Measurements from ENCODE around the gene MT1B. TPM values are rescaled to one million over a fixed set of nuclear protein-coding genes. Genes with fewer than 3 reads are reported as not detected.

The MT1B gene
- total and polyA plus RNA-seq, 2 of the 13 experiments (the other 11 are each of a cell fraction or from before 2014, with no cell fraction given), result 0.89 TPM; not detected in 1

DNA sequence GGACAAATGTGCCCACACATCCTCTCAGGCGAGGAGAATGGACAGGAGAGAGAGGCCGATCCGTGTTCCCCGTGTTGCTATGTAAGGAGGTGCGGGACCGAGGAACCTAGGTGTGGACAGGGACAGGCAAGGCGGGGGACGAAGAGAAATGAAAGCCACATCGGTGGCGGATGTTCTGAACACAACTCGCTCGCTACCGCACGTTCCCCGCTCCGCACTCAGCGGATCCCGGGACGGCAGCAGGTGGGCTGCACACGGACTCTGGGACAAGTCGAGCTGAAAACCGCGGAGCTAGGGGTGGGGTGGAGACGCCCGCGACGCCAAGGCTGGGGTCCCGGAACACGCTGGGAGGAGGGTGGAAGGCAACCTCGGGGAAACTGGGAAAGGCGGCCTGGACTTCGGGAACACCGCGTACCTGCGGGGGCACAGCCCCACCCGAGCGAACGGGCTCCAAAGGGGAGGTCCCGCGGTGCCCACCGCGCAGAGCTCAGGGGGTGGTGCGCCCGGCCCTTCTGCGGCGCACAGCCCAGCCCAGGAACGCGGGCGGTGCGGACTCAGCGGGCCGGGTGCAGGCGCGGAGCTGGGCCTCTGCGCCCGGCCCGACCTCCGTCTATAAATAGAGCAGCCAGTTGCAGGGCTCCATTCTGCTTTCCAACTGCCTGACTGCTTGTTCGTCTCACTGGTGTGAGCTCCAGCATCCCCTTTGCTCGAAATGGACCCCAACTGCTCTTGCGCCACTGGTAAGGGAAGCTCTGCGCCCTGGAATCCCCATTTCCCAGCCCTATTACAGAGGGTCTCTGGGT, 26.3 kb upstream of the MT1B start, which contains the start of gene MT1E (continued):
- TF ChIP-seq, protein P1, sequence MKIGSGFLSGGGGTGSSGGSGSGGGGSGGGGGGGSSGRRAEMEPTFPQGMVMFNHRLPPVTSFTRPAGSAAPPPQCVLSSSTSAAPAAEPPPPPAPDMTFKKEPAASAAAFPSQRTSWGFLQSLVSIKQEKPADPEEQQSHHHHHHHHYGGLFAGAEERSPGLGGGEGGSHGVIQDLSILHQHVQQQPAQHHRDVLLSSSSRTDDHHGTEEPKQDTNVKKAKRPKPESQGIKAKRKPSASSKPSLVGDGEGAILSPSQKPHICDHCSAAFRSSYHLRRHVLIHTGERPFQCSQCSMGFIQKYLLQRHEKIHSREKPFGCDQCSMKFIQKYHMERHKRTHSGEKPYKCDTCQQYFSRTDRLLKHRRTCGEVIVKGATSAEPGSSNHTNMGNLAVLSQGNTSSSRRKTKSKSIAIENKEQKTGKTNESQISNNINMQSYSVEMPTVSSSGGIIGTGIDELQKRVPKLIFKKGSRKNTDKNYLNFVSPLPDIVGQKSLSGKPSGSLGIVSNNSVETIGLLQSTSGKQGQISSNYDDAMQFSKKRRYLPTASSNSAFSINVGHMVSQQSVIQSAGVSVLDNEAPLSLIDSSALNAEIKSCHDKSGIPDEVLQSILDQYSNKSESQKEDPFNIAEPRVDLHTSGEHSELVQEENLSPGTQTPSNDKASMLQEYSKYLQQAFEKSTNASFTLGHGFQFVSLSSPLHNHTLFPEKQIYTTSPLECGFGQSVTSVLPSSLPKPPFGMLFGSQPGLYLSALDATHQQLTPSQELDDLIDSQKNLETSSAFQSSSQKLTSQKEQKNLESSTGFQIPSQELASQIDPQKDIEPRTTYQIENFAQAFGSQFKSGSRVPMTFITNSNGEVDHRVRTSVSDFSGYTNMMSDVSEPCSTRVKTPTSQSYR (CRISPR knock-in tag; IDR thresholded peaks at IDR 0.05; ENCODE audit: borderline replicate concordance), result no peak
- TF ChIP-seq ZNF570 (CRISPR knock-in tag; IDR thresholded peaks at IDR 0.05; ENCODE audit: borderline replicate concordance), result no peak
- TF ChIP-seq ZNF431 (CRISPR knock-in tag; IDR thresholded peaks at IDR 0.05; ENCODE audit: borderline replicate concordance, low read depth), result 0 out of 2 replicates have a peak, but pooled peaks have one; percentile 60
- no peak for TF ChIP-seq DNMT3B (CRISPR knock-in tag; conservative IDR thresholded peaks at IDR 0.05)
- TF ChIP-seq MXI1 (IDR thresholded peaks at IDR 0.05; ENCODE audit: borderline replicate concordance, low read depth, low read length), result no peak
- TF ChIP-seq, protein P2, sequence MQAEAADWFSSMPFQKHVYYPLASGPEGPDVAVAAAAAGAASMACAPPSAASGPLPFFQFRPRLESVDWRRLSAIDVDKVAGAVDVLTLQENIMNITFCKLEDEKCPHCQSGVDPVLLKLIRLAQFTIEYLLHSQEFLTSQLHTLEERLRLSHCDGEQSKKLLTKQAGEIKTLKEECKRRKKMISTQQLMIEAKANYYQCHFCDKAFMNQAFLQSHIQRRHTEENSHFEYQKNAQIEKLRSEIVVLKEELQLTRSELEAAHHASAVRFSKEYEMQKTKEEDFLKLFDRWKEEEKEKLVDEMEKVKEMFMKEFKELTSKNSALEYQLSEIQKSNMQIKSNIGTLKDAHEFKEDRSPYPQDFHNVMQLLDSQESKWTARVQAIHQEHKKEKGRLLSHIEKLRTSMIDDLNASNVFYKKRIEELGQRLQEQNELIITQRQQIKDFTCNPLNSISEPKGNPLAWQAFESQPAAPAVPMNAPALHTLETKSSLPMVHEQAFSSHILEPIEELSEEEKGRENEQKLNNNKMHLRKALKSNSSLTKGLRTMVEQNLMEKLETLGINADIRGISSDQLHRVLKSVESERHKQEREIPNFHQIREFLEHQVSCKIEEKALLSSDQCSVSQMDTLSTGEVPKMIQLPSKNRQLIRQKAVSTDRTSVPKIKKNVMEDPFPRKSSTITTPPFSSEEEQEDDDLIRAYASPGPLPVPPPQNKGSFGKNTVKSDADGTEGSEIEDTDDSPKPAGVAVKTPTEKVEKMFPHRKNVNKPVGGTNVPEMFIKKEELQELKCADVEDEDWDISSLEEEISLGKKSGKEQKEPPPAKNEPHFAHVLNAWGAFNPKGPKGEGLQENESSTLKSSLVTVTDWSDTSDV (CRISPR knock-in tag; IDR thresholded peaks at IDR 0.05), result no peak; the same call in 1 of the 2 replicates
- TF ChIP-seq, protein P3, sequence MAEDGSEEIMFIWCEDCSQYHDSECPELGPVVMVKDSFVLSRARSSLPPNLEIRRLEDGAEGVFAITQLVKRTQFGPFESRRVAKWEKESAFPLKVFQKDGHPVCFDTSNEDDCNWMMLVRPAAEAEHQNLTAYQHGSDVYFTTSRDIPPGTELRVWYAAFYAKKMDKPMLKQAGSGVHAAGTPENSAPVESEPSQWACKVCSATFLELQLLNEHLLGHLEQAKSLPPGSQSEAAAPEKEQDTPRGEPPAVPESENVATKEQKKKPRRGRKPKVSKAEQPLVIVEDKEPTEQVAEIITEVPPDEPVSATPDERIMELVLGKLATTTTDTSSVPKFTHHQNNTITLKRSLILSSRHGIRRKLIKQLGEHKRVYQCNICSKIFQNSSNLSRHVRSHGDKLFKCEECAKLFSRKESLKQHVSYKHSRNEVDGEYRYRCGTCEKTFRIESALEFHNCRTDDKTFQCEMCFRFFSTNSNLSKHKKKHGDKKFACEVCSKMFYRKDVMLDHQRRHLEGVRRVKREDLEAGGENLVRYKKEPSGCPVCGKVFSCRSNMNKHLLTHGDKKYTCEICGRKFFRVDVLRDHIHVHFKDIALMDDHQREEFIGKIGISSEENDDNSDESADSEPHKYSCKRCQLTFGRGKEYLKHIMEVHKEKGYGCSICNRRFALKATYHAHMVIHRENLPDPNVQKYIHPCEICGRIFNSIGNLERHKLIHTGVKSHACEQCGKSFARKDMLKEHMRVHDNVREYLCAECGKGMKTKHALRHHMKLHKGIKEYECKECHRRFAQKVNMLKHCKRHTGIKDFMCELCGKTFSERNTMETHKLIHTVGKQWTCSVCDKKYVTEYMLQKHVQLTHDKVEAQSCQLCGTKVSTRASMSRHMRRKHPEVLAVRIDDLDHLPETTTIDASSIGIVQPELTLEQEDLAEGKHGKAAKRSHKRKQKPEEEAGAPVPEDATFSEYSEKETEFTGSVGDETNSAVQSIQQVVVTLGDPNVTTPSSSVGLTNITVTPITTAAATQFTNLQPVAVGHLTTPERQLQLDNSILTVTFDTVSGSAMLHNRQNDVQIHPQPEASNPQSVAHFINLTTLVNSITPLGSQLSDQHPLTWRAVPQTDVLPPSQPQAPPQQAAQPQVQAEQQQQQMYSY (CRISPR knock-in tag; IDR thresholded peaks at IDR 0.05), result peak; percentile 91
- peak; percentile 33; the same call in 1 of the 2 replicates for TF ChIP-seq MTA1 (CRISPR knock-in tag; IDR thresholded peaks at IDR 0.05; ENCODE audit: borderline replicate concordance)
- TF ChIP-seq ZNF749 (CRISPR knock-in tag; IDR thresholded peaks at IDR 0.05; ENCODE audit: borderline replicate concordance), result 0 out of 2 replicates have a peak, but pooled peaks have one; percentile 47
- TF ChIP-seq, protein P4, sequence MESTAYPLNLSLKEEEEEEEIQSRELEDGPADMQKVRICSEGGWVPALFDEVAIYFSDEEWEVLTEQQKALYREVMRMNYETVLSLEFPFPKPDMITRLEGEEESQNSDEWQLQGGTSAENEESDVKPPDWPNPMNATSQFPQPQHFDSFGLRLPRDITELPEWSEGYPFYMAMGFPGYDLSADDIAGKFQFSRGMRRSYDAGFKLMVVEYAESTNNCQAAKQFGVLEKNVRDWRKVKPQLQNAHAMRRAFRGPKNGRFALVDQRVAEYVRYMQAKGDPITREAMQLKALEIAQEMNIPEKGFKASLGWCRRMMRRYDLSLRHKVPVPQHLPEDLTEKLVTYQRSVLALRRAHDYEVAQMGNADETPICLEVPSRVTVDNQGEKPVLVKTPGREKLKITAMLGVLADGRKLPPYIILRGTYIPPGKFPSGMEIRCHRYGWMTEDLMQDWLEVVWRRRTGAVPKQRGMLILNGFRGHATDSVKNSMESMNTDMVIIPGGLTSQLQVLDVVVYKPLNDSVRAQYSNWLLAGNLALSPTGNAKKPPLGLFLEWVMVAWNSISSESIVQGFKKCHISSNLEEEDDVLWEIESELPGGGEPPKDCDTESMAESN (CRISPR knock-in tag; conservative IDR thresholded peaks at IDR 0.05), result peak; percentile 68
- TF ChIP-seq ZNF782 (CRISPR knock-in tag; IDR thresholded peaks at IDR 0.05; ENCODE audit: borderline replicate concordance), result no peak
- TF ChIP-seq SP4 (CRISPR knock-in tag; IDR thresholded peaks at IDR 0.05), result peak; percentile 54; the same call in 1 of the 2 replicates
- TF ChIP-seq SMYD3 (CRISPR knock-in tag; IDR thresholded peaks at IDR 0.05), result no peak
- TF ChIP-seq FOXK1 (CRISPR knock-in tag; IDR thresholded peaks at IDR 0.05; ENCODE audit: borderline replicate concordance, low read depth), result 0 out of 2 replicates have a peak, but pooled peaks have one; percentile 29
- no peak for TF ChIP-seq ZNF569 (CRISPR knock-in tag; IDR thresholded peaks at IDR 0.05; ENCODE audit: borderline replicate concordance)
- peak; percentile 35; the same call in 1 of the 2 replicates for TF ChIP-seq ZNF343 (CRISPR knock-in tag; IDR thresholded peaks at IDR 0.05)
